GM18502 (cell line): ENCODE measurements around the gene CEP95.
A peak's percentile ranks its signal among the peaks of the same experiment; 100 is the strongest.
"Not testable (repeated sequence)": the region's sequence is repeated elsewhere in the genome, so short reads cannot be mapped to it uniquely, and the experiment has no call there.

Experiments
- ATAC-seq: cut with Tn5 transposase; IDR thresholded peaks from one replicate; pipeline ENCODE4 v1.9.1; 2021; ENCODE audit warnings: mild to moderate bottlenecking; ENCODE audit not compliant: unreplicated experiment, poor library complexity

CEP95 gene

GRCh38 chr17:64506576-64507412 is at the start of gene CEP95:
Gene CEP95 (plus strand): TSS chr17:64506977. CDS start chr17:64507098, 121 bp downstream.
- ATAC-seq, result peak; percentile 67

- ATAC-seq, result no peak
Measured at GRCh38 chr17:64457156-64457555, 49.6 kb upstream of the CEP95 start.

- no peak for ATAC-seq
Measured at GRCh38 chr17:64458756-64459155, 48.0 kb upstream of the CEP95 start.

- ATAC-seq, result no peak
Measured at GRCh38 chr17:64459284-64459747, 47.5 kb upstream of the CEP95 start.

GRCh38 chr17:64459818-64460217 is 47.0 kb upstream of the CEP95 start:
- not testable (repeated sequence) for ATAC-seq

DNA sequence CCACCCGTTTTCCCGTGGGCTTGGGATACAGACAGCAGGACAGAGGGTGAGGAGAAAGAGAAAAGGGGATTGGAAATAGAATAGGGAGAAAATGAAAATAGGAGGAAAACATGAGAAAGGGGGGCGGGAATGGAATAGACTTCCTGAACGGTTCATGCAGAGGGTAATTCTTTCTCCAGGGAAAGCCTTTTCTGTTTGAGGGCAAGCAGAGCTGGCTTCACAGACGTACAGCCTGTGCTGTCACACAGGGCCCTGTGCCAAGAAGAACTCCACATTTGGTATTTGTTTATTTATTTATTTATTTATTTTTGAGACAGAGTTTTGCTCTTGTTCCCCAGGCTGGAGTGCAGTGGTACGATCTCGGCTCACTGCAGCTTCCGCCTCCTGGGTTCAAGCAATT is 45.8 kb upstream of the CEP95 start:
- no peak for ATAC-seq

GRCh38 chr17:64461788-64462187 is 45.0 kb upstream of the CEP95 start:
- no peak for ATAC-seq

DNA sequence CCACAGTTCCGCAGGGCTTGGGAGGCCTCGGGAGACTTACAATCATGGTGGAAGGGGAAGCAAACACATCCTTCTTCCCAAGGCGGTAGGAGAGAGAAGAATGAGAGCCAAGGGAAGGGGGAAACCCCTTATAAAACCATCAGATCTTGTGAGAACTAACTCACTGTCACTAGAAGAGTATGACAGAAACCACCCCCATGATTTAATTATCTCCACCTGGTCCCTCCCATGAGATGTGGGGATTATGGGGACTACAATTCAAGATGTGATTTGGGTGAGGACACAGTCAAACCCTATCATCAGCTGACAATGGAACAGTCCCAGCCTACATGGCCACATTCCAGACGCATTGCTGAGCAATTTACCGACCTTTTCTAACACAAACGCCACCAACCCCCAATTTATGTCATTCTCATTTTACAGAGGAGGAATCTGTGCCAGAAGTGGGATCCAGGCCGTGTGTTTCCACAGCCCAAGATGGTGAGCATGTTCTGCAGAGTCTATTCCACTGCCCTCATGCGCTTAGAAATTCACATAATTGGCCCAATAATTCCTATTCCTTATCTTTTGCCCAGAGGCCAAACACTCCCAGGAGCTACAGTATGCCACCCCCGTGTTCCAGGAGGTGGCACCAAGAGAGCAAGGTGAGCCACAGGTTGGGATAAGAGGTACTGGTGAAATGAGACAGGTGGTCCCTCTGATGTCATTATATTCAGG is 40.6 kb upstream of the CEP95 start:
- ATAC-seq, result no peak

DNA sequence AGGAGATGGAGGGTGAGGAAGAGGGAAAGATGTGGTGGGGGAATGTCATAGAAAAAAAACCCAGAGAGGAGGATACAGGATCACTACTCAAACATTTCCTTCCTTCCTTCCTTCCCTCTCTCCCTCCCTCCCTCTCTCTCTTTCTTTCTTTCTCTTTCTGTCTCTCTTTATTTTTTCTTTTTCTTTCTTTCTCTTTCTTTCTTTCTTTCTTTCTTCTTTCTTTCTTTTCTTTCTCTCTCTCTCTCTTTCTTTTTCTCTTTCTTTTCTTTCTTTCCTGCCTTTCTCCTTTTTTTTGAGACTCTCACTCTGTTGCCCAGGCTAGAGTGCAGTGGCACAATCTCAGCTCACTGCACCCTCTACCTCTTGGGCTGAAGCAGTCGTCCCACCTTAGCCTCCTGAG is 39.9 kb upstream of the CEP95 start:
- ATAC-seq, result not testable (repeated sequence)

GRCh38 chr17:64470625-64471024 is 36.2 kb upstream of the CEP95 start:
- ATAC-seq, result no peak

DNA sequence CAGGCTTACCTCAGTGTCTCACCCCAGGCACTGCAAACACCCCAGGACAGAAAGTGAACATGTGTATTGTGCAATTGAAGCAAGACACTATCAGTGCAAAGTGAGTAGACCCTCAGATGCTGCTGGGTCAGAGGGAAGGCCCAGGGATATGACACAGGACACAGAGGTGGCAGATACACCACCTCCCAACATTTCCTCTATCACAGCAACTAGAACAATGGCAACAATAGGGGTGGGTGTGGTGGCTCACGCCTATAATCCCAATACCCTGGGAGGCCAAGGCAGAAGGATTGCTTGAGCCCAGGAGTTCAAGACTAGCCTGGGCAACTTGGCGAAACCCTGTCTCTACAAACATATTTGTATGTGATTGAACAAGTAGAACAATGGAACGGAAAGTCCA is 35.3 kb upstream of the CEP95 start:
- ATAC-seq, result no peak

DNA sequence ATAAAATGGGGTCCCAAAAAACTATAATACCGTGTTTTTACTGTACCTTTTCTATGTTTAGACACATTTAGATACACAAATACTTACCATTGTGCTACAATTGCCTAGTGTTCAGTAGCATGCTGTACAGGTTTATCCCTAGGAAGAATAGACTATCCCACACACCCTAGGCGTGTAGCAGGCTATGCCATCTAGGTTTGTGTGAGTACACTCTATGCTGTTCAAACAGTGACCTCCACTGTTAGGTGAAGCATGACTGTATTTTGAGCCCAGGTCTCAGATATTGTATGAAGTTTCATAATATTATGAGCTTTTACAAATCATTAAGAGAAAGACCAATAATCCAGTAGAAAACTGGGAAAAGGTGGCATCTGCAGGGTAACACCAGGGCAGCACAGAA is 34.2 kb upstream of the CEP95 start:
- ATAC-seq, result no peak

DNA sequence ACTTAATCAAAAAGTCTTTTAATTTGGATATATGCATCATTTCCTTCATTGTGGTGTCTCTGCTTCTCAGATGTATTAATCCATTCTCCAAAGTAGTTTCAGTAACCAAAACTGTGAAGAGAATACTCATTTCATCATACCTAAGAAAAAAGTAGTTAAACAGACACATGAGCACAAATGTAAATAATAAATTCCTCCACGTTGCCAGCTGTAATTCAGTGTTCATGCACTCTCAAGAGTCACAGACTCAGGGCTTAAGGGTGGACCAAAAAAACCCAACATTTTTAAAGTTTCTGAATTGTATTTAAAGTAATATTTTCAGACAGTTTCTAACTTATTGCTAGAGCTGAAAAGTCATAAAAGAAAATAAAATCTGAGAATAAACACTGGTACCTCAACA is 28.9 kb upstream of the CEP95 start:
- ATAC-seq, result no peak

DNA sequence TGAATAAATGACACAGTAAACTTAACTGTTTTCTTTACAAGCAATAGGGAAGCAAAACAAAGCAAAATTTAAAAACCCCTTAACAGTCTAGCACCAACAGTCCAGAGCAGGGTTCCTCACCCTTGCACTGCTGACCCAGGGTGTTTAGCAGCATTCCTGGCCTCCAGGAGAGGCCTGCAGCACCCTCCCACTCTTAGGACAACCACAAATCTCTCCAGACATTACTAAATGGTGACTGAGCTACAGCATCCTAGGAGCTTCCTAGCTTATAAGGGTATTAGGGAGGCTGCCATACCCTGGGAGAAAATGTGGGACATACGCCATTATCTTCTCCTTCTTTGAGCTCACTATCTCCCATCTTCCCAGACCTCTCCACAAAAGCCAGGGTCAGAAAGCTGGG is 25.8 kb upstream of the CEP95 start:
- ATAC-seq, result no peak

- no peak for ATAC-seq
Measured at GRCh38 chr17:64484380-64484779, 22.4 kb upstream of the CEP95 start.

DNA sequence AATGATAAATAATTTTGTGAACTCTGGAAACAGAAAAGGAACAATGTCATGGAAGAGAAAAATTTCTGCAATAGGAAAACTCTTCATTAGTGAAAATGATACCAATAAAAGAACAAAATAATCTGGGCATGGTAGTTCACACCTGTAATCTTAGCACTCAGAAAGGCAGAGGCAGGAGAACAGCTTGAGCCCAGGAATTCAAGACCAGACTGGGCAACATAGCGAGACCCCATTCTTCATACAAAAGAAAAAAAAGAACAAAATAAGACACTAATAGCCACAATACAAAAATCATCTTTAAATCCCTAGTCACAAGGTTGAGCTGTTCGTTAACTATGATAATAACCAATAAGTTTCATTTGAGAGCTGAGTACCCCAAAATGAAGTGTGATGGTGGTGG is 18.5 kb upstream of the CEP95 start:
- no peak for ATAC-seq

GRCh38 chr17:64491034-64491860 is 15.5 kb upstream of the CEP95 start:
- no peak for ATAC-seq

DNA sequence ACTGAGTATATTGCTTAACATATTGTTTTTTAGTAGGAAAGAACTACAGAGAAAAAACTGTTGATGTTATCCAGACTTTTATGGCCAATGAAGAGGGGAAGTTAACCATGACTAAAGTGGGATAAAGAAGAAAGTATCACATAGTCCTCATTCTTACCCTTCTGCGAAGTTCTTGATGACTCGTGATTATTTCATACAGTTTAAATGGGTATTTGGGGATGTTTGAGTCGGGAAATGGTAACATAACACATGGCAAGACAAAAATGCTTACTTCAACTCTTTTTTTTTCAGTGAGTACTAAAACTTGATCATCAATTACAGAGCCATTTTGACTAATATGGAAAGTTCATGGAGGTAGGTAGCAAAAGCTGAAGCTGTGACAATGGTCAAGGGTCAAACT is 14.8 kb upstream of the CEP95 start:
- ATAC-seq, result no peak

GRCh38 chr17:64492481-64493109 is 14.2 kb upstream of the CEP95 start:
- ATAC-seq, result no peak

- no peak for ATAC-seq
Measured at GRCh38 chr17:64494121-64494520, 12.7 kb upstream of the CEP95 start.
